ENCODE data around the gene DSC2. TPM values are rescaled to one million over a fixed set of nuclear protein-coding genes. Genes with fewer than 3 reads are reported as not detected.
A peak's percentile ranks its signal among the peaks of the same experiment; 100 is the strongest.
"Not testable (repeated sequence)": the region's sequence is repeated elsewhere in the genome, so short reads cannot be mapped to it uniquely, and the experiment has no call there.

Gene DSC2
- total RNA-seq, 4 donors from 2014 or later = 14.5 to 113 (median 86.1) TPM

DNA sequence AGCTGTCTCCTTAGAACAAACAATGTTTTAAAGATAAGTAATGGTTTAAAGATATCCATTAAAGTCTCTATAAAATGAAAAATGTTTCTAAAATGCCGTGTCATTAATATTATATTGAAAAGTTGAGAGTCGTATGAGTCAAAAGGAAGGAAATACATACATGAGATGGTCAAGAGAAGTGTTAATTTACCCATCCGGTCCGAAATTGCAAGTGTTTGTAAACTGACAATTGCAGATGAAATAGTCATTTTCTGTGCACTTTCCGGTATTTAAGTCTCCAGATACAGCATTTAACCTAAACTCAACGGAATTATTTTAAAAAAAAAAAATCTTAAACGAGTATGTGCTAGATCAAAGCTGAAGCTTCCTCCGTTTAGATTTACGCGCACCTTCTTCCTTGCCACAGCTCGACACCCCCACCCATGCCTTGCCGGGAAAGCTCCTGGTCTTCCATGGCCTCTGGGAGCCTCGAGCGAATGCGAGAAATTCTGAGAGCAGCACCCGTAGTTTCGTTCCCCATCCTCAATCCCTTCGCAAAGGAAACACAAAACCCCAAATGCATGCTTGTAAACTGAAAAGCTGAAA lies 61.4 kb downstream of the DSC2 start:
- in situ Hi-C loops (cut with MboI; ENCODE audit: low pct_ligation_motif_present in 1 of 4, low pct_unique_long_range_greater_than_20kb in 1 of 4, low sequenced_read_pairs in 3 of 4) (no loop called here), intact Hi-C loops (cut with DNase I; ENCODE audit: low total_unique reads) (no loop called here)
- no peak for DNase-seq
- Histone ChIP-seq H3K9me3 (no peaks in the 10 kb centered on the region), H3K4me3 (peak overlapping the region in 1 of 4 donors; percentile 42), H3K27me3 (peaks cover 89% of the 10 kb centered on the region), H3K4me1 (peaks cover 0 to 26% (median 20%) of the 10 kb centered on the region in 4 donors), H3K27ac (no peak overlapping the region), H3K36me3 (no peaks in the 10 kb centered on the region)
- TF ChIP-seq EP300 (IDR thresholded peaks at IDR 0.05; ENCODE audit: low read depth) = no peak
- 7 to 15% methylated on average over 13 to 18 of the region's 18 CpGs for WGBS, 2 donors (ENCODE audit: low coverage in 1 of 2)

DNA sequence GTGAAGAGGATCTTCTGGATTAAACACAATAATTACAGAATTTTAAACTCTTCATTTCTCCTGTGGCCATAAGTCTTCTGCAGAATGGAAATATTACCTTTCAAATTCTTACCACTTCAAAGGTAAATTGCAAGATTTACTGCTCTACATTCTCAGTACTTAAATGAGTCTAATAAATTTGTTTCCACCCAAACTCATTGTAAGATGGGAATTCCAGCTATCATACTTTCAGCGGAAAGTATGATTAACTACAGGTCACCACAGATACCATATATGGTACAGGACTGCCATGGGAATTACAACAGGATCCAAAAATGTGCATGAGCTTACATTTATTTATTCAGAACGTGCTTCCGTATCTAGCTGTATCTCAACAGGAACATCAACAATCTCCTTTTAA lies 62.8 kb downstream of the DSC2 start:
- DNase-seq = no peak
- in situ Hi-C loops (cut with MboI; ENCODE audit: low pct_ligation_motif_present in 1 of 4, low pct_unique_long_range_greater_than_20kb in 1 of 4, low sequenced_read_pairs in 3 of 4) = no loop called here
- Histone ChIP-seq H3K27me3 (peaks cover 78% of the 10 kb centered on the region), H3K4me1 (peaks cover 0 to 26% (median 20%) of the 10 kb centered on the region in 4 donors), H3K4me3 (no peak overlapping the region), H3K27ac (no peak overlapping the region), H3K36me3 (no peaks in the 10 kb centered on the region), H3K9me3 (no peaks in the 10 kb centered on the region)
- TF ChIP-seq, protein P1, sequence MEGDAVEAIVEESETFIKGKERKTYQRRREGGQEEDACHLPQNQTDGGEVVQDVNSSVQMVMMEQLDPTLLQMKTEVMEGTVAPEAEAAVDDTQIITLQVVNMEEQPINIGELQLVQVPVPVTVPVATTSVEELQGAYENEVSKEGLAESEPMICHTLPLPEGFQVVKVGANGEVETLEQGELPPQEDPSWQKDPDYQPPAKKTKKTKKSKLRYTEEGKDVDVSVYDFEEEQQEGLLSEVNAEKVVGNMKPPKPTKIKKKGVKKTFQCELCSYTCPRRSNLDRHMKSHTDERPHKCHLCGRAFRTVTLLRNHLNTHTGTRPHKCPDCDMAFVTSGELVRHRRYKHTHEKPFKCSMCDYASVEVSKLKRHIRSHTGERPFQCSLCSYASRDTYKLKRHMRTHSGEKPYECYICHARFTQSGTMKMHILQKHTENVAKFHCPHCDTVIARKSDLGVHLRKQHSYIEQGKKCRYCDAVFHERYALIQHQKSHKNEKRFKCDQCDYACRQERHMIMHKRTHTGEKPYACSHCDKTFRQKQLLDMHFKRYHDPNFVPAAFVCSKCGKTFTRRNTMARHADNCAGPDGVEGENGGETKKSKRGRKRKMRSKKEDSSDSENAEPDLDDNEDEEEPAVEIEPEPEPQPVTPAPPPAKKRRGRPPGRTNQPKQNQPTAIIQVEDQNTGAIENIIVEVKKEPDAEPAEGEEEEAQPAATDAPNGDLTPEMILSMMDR (IDR thresholded peaks at IDR 0.05) = no peak
- TF ChIP-seq POLR2AphosphoS5 (IDR thresholded peaks at IDR 0.05) (no peak), POLR2A (IDR thresholded peaks at IDR 0.05) (no peak), EP300 (IDR thresholded peaks at IDR 0.05; ENCODE audit: low read depth) (no peak)
- 58 to 69% methylated on average over 3 of the region's 3 CpGs for WGBS, 2 donors (ENCODE audit: low coverage in 1 of 2)
- intact Hi-C loops (cut with DNase I; ENCODE audit: low total_unique reads) = no loop called here

DNA sequence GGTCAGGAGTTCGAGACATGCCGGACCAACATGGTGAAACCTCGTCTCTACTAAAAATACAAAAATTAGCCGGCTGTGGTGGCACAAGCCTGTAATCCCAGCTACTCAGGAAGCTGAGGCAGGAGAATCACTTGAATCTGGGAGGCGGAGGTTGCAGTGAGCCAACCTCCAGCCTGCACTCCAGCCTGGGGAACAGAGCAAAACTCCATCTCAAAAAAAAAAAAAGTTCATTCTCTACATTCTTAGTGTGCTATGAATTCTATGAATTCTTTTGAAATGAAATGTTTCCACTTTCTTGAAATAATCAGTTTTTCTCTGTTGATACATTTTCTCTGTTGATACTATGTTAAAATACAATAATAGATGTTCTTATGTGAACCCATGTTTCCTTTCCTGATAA lies 64.5 kb downstream of the DSC2 start:
- H3K27ac ChIP-seq; intact Hi-C loops (cut with DNase I; ENCODE audit: low total_unique reads); DNase-seq; H3K4me3 ChIP-seq; in situ Hi-C loops (cut with MboI; ENCODE audit: low pct_ligation_motif_present in 1 of 4, low pct_unique_long_range_greater_than_20kb in 1 of 4, low sequenced_read_pairs in 3 of 4); H3K36me3 ChIP-seq; H3K9me3 ChIP-seq: not testable (repeated sequence)
- H3K4me1 ChIP-seq = peaks cover 0 to 22% (median 20%) of the 10 kb centered on the region in 4 donors
- H3K27me3 ChIP-seq = peaks cover 60% of the 10 kb centered on the region
- 90 to 92% methylated on average over 2 to 5 of the region's 5 CpGs for WGBS, 2 donors (ENCODE audit: low coverage in 1 of 2)

DNA sequence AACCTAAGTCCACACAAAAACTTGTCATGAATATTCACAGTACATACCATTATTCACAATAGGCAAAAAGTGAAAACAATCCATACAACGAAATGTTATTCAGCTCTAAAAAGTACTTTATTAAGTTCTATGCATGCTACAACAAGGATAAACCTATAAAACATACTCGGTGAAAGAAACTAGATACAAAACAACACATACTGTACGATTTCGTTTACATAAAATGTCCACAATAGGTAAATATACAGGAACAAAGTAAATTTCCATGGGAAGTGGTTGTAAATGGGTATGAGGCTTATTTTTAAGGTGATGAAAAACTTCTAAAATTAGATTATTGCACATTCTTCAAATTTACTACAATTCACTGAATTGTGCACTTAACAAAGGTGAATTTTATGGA lies 67.7 kb downstream of the DSC2 start:
- intact Hi-C loops (cut with DNase I; ENCODE audit: low total_unique reads) (no loop called here), in situ Hi-C loops (cut with MboI; ENCODE audit: low pct_ligation_motif_present in 1 of 4, low pct_unique_long_range_greater_than_20kb in 1 of 4, low sequenced_read_pairs in 3 of 4) (no loop called here)
- Histone ChIP-seq H3K27me3 (peaks cover 29% of the 10 kb centered on the region), H3K27ac (no peak overlapping the region), H3K36me3 (no peaks in the 10 kb centered on the region), H3K4me3 (no peak overlapping the region), H3K4me1 (no peaks in the 10 kb centered on the region), H3K9me3 (no peaks in the 10 kb centered on the region)
- 72 to 74% methylated on average over 4 of the region's 4 CpGs for WGBS, 2 donors (ENCODE audit: low coverage in 1 of 2)
- TF ChIP-seq POLR2A (IDR thresholded peaks at IDR 0.05) (no peak), POLR2AphosphoS5 (IDR thresholded peaks at IDR 0.05) (no peak), EP300 (IDR thresholded peaks at IDR 0.05; ENCODE audit: low read depth) (no peak)
- TF ChIP-seq, protein P1 (IDR thresholded peaks at IDR 0.05) = no peak
- no peak for DNase-seq

DNA sequence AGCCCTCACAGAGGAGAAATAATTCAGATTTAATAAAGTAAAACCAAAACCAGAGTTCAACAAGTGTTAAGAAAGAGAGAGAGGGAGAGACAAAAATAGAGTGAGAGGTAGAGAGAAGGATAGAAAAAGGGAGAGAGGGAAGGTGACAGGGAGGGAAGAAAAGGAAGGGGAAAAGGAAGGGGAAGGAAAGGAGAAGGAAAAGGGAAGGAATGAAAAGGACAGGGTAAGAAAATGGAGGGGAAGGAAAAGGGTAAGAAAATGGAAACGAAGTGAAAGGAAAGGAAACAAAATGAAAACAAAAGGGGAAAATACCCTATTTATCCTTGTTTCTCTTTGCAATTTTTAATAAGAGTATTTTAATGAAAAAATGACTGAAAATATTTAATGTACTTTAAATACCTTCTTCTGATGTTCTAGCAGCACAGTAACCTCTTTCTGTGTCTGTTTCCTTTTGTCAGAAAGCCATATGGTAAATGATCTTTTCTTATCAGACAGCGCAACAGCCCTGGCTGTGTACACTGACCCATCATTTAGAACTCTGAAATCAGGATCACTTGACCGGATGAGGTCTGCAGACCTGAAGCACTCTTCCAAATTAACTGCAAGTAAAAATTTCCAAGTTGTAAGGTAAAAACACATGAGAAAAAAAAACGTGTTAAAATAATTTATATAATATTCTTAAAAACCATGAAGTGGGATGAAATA lies 71.5 kb downstream of the DSC2 start:
- 62 to 70% methylated on average over 4 of the region's 4 CpGs for WGBS, 2 donors (ENCODE audit: low coverage in 1 of 2)
- Histone ChIP-seq H3K27me3 (no peaks in the 10 kb centered on the region), H3K4me3 (no peak overlapping the region), H3K36me3 (no peaks in the 10 kb centered on the region), H3K9me3 (no peaks in the 10 kb centered on the region), H3K4me1 (no peaks in the 10 kb centered on the region), H3K27ac (no peak overlapping the region)
- no peak for TF ChIP-seq POLR2AphosphoS5 (IDR thresholded peaks at IDR 0.05)
- no peak for TF ChIP-seq EP300 (IDR thresholded peaks at IDR 0.05; ENCODE audit: low read depth)
- TF ChIP-seq POLR2A (IDR thresholded peaks at IDR 0.05) = no peak
- TF ChIP-seq, protein P1 (IDR thresholded peaks at IDR 0.05) = no peak
- DNase-seq = no peak
- intact Hi-C loops (cut with DNase I; ENCODE audit: low total_unique reads) = no loop called here
- in situ Hi-C loops (cut with MboI; ENCODE audit: low pct_ligation_motif_present in 1 of 4, low pct_unique_long_range_greater_than_20kb in 1 of 4, low sequenced_read_pairs in 3 of 4) = no loop called here
